ENCODE data around the gene CASZ1.

Gene CASZ1

GRCh38 chr1:10667861-10668761, 128.3 kb downstream of the CASZ1 start:
- no peak for DNase-seq

DNA sequence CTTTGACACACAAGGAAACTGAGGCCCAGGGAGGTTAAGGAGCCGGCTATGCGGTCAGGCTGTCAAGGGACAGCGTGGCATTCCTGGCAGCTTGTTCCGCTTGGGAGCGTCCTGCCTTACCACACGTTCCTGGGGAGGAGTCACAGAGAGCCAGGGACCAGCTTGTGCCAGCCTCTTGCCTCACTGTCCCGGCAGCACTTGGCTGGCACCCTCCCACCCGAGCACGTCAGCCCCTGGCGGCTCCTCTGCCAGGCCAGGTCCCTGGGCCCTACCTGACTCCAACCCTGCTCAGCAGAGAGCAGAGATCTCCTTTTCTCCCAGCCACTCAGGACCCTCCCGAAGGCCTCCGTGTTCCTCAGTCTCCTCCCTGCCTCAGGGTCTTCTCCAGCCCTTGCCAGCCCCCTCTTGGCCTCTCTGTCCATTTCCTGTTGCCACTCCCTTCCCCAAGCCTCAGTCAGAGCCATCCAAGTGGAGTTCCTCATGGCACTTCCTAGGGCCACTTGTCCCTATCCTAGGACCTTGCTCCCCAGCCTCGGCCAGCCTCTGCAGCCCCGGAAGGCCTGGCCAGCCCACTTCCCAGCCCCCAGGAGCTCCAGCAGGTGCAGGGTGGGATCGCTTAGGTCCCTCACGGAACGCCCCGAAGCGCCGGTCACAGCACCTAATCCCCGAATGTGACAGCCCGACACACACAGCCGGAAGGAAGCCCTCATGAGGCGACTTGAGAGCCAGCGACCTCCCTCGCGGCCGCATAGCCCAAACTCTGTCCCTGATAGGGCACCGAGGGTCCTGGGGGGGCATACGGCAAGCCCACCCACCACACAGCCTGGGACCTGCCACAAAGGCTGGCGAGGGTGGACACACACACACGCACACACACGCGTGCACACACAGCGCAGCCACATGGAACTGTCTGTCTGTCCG, 130.3 kb downstream of the CASZ1 start:
- no peak for DNase-seq

GRCh38 chr1:10665226-10665625, 131.2 kb downstream of the CASZ1 start:
- no peak for DNase-seq

DNA sequence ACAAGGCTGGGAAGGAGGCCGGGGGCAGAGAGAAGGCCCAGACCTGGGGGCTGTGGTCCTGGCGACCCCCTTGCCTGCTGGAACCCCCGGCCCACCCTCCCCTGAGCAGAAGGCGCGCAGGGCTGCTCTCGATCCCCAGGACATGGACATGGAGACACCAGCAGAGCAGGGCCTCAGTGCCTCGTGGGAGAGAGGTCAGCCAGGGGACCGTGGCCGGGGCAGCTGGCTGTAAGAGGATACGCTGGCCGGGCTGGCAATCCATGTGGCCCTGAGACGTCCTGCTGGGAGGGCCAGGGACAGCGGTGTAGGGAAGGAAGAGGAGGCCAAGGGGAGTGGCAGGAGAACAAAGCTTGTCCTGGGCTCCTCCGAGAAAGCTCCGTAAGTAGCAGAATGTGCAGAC, 132.2 kb downstream of the CASZ1 start:
- DNase-seq, result no peak

DNA sequence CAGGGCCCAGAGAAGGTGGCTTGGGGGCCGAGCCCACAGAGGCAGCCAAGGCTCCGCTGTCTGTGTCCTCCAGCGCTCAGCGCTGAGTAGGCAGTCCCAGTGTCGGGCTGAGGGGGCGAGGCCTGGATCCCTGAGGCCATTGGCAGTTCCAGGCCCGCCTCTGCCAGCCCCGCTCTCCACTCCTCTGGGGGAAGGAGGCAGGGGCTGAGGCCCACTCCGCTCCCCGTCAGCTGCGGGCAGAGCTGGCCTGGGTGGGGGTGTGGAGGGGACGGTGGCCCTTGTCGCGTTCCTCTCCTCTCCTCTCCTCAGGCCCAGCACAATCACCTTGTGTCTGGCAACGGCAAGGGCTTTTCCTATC, 132.8 kb downstream of the CASZ1 start:
- no peak for DNase-seq

- DNase-seq, result no peak
Measured at GRCh38 chr1:10662824-10663677, 133.4 kb downstream of the CASZ1 start.

DNA sequence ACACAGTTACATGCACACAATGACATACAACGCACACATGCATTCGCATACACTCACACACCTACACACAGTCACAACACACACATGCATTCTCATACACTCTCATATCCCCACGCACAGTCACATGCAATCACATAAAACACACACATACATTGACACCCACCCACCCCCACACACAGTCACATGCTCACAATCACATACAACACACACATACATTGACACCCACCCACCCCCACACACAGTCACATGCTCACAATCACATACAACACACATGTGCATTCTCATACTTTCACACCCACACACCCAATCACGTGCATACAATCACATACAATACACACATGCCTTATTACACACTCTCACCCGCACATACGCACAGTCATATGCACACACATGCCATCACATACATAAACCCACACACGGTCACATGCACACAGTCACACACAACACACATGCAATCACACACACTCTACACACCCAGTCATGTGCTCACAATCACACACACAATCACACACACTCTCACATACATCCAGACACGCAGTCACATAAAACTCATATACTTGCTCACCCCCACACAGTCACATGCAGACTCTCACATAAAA, 134.3 kb downstream of the CASZ1 start:
- DNase-seq, result no peak

GRCh38 chr1:10661453-10661852, 135.0 kb downstream of the CASZ1 start:
- no peak for DNase-seq

- no peak for DNase-seq
Measured at GRCh38 chr1:10659646-10660540, 136.6 kb downstream of the CASZ1 start.

- no peak for DNase-seq
Measured at GRCh38 chr1:10659218-10659617, 137.2 kb downstream of the CASZ1 start.

GRCh38 chr1:10658396-10659066, 137.9 kb downstream of the CASZ1 start:
- no peak for DNase-seq

DNA sequence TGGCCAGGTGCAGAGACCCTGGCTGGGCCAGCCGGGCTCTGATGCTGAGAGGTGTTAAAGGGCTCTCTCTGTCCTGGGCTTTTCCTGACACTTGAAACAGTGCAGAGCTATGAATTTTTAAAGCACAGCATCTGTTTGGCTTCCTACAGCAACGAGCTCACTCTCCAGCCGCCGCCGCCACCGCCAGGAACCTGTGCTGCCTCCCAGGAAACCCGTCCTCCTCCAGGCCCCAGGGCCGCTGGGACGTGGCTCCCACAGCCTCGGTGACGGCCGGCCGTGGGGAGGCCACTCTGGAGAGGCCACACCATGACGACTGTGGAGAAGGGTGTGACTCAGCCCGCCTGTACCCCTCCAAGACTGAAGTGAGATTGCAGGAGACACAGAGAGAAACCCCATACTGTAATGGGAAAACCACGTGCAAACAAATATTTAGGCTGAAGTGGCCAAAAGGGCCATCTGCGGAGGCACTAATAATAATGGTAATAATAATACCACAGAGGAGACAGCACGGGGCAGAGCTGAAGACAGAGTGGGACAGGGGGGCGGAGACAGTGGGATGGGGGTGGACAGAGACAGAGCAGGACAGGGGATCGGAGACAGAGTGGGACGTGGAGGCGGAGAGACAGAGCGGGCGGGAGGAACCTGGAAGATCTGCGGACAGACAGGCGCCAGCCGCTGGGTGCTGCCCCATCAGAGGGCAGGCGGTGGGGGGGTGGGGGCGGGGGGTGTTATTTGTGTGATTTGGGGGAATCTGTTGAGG, 139.2 kb downstream of the CASZ1 start:
- DNase-seq, result no peak

DNA sequence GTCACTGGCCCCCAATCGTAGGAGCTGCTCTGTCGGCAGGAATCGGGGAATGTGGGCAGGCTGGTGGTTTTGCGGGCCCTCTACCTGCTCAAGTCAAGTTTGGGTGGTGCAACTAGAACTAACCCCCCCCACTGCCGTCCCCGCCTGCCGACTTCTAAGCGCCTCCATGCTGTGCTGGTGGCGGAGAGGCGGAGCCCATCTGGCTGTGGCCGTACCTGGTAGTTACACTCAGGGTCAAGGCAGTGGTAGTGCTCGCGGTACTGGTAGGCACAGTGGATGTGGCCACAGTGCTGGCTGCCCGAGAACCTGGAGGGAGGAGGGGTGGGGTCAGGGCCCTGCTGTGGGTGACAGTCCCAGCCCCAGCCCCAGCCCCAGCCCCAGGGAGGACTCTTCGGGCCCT, 140.0 kb downstream of the CASZ1 start:
- no peak for DNase-seq

- DNase-seq, result no peak
Measured at GRCh38 chr1:10655002-10655401, 141.4 kb downstream of the CASZ1 start.

GRCh38 chr1:10653370-10654125, 142.9 kb downstream of the CASZ1 start:
- DNase-seq, result no peak

- DNase-seq, result no peak
Measured at GRCh38 chr1:10652626-10653025, 143.8 kb downstream of the CASZ1 start.

GRCh38 chr1:10651793-10652192, 144.7 kb downstream of the CASZ1 start:
- DNase-seq, result no peak

DNA sequence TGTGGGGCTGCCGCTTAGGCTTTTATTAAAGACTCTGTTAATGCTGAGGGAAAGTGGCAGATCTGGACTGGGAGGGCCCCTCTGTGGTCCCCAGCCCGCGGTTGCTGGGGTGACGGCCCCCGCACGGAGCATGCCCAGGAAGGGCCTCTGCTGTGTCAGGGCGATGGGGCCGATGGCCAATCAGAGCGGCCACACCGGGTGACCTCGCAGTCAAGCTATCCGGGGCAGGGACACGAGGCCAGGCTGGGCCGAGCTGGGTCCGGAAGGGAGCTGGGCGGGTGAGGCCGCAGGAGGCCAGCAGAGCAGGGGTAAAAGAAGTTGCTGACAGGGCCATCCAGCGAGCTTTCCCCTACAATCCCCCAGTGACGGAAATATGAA, 145.1 kb downstream of the CASZ1 start:
- no peak for DNase-seq

Data from NCI-H1092 (cell line).